ENCODE measurements around the gene LPA. TPM values are rescaled to one million over a fixed set of nuclear protein-coding genes. Genes with fewer than 3 reads are reported as not detected.

Gene LPA
- total RNA-seq, 4 donors from 2014 or later: not detected

GRCh38 chr6:160500639-160501038, 163.4 kb downstream of the LPA start:
- Histone ChIP-seq H3K36me3 (no peaks in the 10 kb centered on the region), H3K9me3 (peaks cover 7% of the 10 kb centered on the region), H3K27me3 (no peaks in the 10 kb centered on the region), H3K27ac (no peak overlapping the region), H3K4me3 (no peak overlapping the region), H3K4me1 (no peaks in the 10 kb centered on the region)
- no peak for DNase-seq (ENCODE audit: low spot score in 2 of 2)
- no peak for TF ChIP-seq CTCF (IDR thresholded peaks at IDR 0.05)
- TF ChIP-seq POLR2A (IDR thresholded peaks at IDR 0.05): no peak
- TF ChIP-seq POLR2AphosphoS5 (IDR thresholded peaks at IDR 0.05): no peak
- WGBS: 91% methylated on average over 4 of the region's 4 CpGs

- no peaks in the 10 kb centered on the region for H3K36me3 ChIP-seq
- H3K27ac ChIP-seq: no peak overlapping the region
- H3K9me3 ChIP-seq: no peaks in the 10 kb centered on the region
- WGBS: 93% methylated on average over 3 of the region's 3 CpGs
- TF ChIP-seq POLR2AphosphoS5 (IDR thresholded peaks at IDR 0.05) (no peak), CTCF (IDR thresholded peaks at IDR 0.05) (no peak), EP300 (IDR thresholded peaks at IDR 0.05) (no peak), POLR2A (IDR thresholded peaks at IDR 0.05) (no peak)
- DNase-seq (ENCODE audit: low spot score in 2 of 2): no peak
- no peak overlapping the region for H3K4me3 ChIP-seq
- H3K4me1 ChIP-seq: no peaks in the 10 kb centered on the region
- no peaks in the 10 kb centered on the region for H3K27me3 ChIP-seq
These were observed 169.5 kb downstream of the LPA start for GRCh38 chr6:160494576-160494975.

GRCh38 chr6:160489091-160489490, 175.0 kb downstream of the LPA start:
- TF ChIP-seq EP300 (IDR thresholded peaks at IDR 0.05) (no peak), POLR2A (IDR thresholded peaks at IDR 0.05) (no peak), CTCF (IDR thresholded peaks at IDR 0.05) (no peak), POLR2AphosphoS5 (IDR thresholded peaks at IDR 0.05) (no peak)
- H3K4me1 ChIP-seq: no peaks in the 10 kb centered on the region
- H3K27ac ChIP-seq: no peak overlapping the region
- H3K36me3 ChIP-seq: no peaks in the 10 kb centered on the region
- H3K4me3 ChIP-seq: no peak overlapping the region
- 100% methylated on average over 1 of the region's 1 CpG for WGBS
- DNase-seq (ENCODE audit: low spot score in 2 of 2): no peak
- no peaks in the 10 kb centered on the region for H3K9me3 ChIP-seq
- no peaks in the 10 kb centered on the region for H3K27me3 ChIP-seq

- H3K36me3 ChIP-seq: no peaks in the 10 kb centered on the region
- H3K27ac ChIP-seq: no peak overlapping the region
- no peaks in the 10 kb centered on the region for H3K4me1 ChIP-seq
- WGBS: 86% methylated on average over 11 of the region's 11 CpGs
- no peaks in the 10 kb centered on the region for H3K27me3 ChIP-seq
- no peak for DNase-seq (ENCODE audit: low spot score in 2 of 2)
- no peak for TF ChIP-seq EP300 (IDR thresholded peaks at IDR 0.05)
- TF ChIP-seq POLR2A (IDR thresholded peaks at IDR 0.05): no peak
- no peak for TF ChIP-seq POLR2AphosphoS5 (IDR thresholded peaks at IDR 0.05)
- no peaks in the 10 kb centered on the region for H3K9me3 ChIP-seq
- H3K4me3 ChIP-seq: no peak overlapping the region
These were observed 177.0 kb downstream of the LPA start for GRCh38 chr6:160487116-160487515.

Other genes starting within 250 kb of the LPA start
- gene PLG, start 38.0 kb upstream of the LPA start, total RNA-seq: 1 to 10 TPM in 1 of 4 donors, not detected in 3; 5.1 TPM

Measured in suprapubic skin (tissue), 4 donors.